HG03103 (cell line): ENCODE data around the gene PTPRR.
"Not testable (repeated sequence)": the region's sequence is repeated elsewhere in the genome, so short reads cannot be mapped to it uniquely, and the experiment has no call there.

Source experiments
- ATAC-seq: cut with Tn5 transposase; IDR thresholded peaks from one replicate; pipeline ENCODE4 v1.9.1; 2021; ENCODE audit warnings: low read depth; ENCODE audit not compliant: unreplicated experiment

Gene PTPRR

GRCh38 chr12:70754330-70754741 is 166.2 kb downstream of the PTPRR start:
- ATAC-seq: no peak

- ATAC-seq: no peak
Observed at GRCh38 chr12:70752327-70752726, 168.2 kb downstream of the PTPRR start.

- no peak for ATAC-seq
Observed at GRCh38 chr12:70749931-70750330, 170.6 kb downstream of the PTPRR start.

- ATAC-seq: no peak
Observed at GRCh38 chr12:70748809-70749208, 171.7 kb downstream of the PTPRR start.

GRCh38 chr12:70747445-70748260 is 172.9 kb downstream of the PTPRR start:
- no peak for ATAC-seq

- ATAC-seq: no peak
Observed at GRCh38 chr12:70745048-70745447, 175.5 kb downstream of the PTPRR start.

- ATAC-seq: no peak
Observed at GRCh38 chr12:70744178-70744577, 176.4 kb downstream of the PTPRR start.

- ATAC-seq: no peak
Observed at GRCh38 chr12:70741256-70741655, 179.3 kb downstream of the PTPRR start.

GRCh38 chr12:70739756-70740155 is 180.8 kb downstream of the PTPRR start:
- ATAC-seq: no peak

GRCh38 chr12:70736351-70737133 is 184.0 kb downstream of the PTPRR start:
- ATAC-seq: no peak

- not testable (repeated sequence) for ATAC-seq
Observed at GRCh38 chr12:70735197-70735596, 185.3 kb downstream of the PTPRR start.

GRCh38 chr12:70733385-70733784 is 187.2 kb downstream of the PTPRR start:
- peak; percentile 97 for ATAC-seq

- no peak for ATAC-seq
Observed at GRCh38 chr12:70732287-70732686, 188.3 kb downstream of the PTPRR start.

- no peak for ATAC-seq
Observed at GRCh38 chr12:70730675-70731180, 189.8 kb downstream of the PTPRR start.

- ATAC-seq: no peak
Observed at GRCh38 chr12:70724444-70724843, 196.1 kb downstream of the PTPRR start.

- ATAC-seq: no peak
Observed at GRCh38 chr12:70722584-70723343, 197.8 kb downstream of the PTPRR start.

GRCh38 chr12:70721656-70722357 is 198.7 kb downstream of the PTPRR start:
- no peak for ATAC-seq

GRCh38 chr12:70721216-70721615 is 199.3 kb downstream of the PTPRR start:
- no peak for ATAC-seq

- peak; percentile 70 for ATAC-seq
Observed at GRCh38 chr12:70719672-70720420, 200.7 kb downstream of the PTPRR start.
